Omental fat pad (tissue), 4 donors: Measurements from ENCODE around the gene NUDT8. TPM values are rescaled to one million over a fixed set of nuclear protein-coding genes. Genes with fewer than 3 reads are reported as not detected.
"Not testable (repeated sequence)": the region's sequence is repeated elsewhere in the genome, so short reads cannot be mapped to it uniquely, and the experiment has no call there.

Source experiments
- ATAC-seq: fragments of 150-250 bp; one replicate; pipeline ENCODE4 v1.9.1; 2016; ENCODE audit warnings: mild to moderate bottlenecking, moderate library complexity; ENCODE audit not compliant: low FRiP score
- DNase-seq: peaks from one replicate; pipeline ENCODE4 v3.0.0-alpha.2; 2019; ENCODE audit warnings: low spot score
- CTCF ChIP-seq, 3 donors: fragments of 450-650 bp; IDR thresholded peaks; one replicate each; pipeline ENCODE4 v1.5.1; 2016 to 2017; ENCODE audit warnings: antibody characterized with exemption in 3 of 3, mild to moderate bottlenecking in 3 of 3, moderate library complexity in 2 of 3
- total RNA-seq, 4 donors: library from RNA; depleted of rRNA; stranded (reverse); fragments of >200 nt; gene quantifications; one replicate each; pipeline ENCODE4 v1.1.0, GENCODE V29; 2016

The NUDT8 gene
- total RNA-seq, 4 donors from 2014 or later = 5.5 to 15.4 (median 9.7) TPM

- no peak for TF ChIP-seq CTCF (IDR thresholded peaks at IDR 0.05)
- no peak for ATAC-seq
- no peak for DNase-seq
Observed at GRCh38 chr11:67601098-67601497, 28.6 kb downstream of the NUDT8 start.

DNA sequence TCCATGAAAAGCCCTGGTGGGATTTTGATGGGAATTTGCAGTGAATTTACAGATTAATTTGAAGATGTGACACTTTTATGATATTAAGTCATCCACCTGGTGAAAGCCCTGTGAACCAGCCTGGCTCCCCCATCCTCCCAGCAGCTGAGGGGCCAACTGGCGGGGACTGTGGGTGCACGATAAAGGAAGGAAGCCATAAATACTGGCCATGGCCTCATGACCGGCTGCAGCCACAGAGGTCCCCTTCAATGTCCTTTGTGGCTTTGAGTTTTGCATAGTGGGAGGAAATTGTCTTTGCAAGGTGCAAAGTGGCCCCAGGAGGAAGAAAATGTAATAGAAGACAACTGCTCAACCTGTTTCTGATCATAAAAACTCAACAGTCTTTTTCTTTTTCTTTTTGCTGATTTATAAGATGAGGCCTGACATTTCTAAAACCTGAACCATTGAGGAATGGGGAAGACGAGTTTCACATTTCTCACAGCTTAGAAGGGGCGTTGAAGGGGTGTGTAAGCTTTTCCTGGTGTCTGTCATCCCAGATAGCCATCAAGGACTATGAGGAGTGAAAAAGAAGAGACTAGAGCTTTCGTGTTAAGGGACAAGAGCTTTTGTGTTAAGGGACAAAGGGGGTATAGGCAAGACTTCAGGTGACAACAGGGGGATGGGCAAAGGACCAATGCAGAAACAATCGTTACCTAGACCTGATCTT is 29.3 kb downstream of the NUDT8 start:
- ATAC-seq (no peak), DNase-seq (no peak)
- TF ChIP-seq CTCF (IDR thresholded peaks at IDR 0.05) = no peak

DNA sequence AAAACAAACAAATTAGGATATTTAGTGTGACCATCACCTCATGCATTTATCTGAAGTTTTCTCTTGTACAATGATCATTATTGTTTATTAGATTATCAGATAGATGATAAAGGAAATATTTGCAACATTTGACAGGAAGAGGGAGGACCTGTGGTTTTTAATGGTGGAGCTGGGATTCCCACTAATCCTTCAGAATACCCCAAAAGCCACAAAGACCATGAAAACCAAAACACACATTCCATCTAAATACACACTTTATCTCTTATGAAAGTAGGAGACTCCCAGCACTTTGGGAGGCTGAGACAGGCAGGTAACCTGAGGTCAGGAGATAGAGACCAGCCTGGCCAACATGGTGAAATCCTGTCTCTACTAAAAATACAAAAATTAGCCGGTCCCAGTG is 30.6 kb downstream of the NUDT8 start:
- no peak for TF ChIP-seq CTCF (IDR thresholded peaks at IDR 0.05)
- no peak for DNase-seq
- no peak for ATAC-seq

DNA sequence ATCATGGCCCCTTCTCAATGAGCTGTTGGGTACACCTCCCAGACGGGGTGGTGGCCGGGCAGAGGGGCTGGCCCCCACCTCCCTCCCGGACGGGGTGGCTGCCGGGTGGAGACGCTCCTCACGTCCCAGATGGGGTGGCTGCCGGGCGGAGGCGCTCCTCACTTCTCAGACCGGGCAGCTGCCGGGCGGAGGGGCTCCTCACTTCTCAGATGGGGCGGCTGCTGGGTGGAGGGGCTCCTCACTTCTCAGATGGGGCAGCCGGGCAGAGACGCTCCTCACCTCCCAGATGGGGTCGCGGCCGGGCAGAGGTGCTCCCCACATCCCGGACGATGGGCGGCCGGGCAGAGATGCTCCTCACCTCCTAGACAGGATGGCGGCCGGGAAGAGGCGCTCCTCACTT is 31.8 kb downstream of the NUDT8 start:
- not testable (repeated sequence) for DNase-seq, ATAC-seq

DNA sequence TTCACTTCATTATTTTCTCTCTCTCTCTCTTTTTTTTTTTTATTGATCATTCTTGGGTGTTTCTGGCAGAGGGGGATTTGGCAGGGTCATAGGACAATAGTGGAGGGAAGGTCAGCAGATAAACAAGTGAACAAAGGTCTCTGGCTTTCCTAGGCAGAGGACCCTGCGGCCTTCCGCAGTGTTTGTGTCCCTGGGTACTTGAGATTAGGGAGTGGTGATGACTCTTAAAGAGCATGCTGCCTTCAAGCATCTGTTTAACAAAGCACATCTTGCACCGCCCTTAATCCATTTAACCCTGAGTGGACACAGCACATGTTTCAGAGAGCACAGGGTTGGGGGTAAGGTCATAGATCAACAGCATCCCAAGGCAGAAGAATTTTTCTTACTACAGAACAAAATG is 32.3 kb downstream of the NUDT8 start:
- not testable (repeated sequence) for DNase-seq, ATAC-seq

- DNase-seq = no peak
- TF ChIP-seq CTCF (IDR thresholded peaks at IDR 0.05) = no peak
Observed at GRCh38 chr11:67596753-67597300, 32.9 kb downstream of the NUDT8 start.

DNA sequence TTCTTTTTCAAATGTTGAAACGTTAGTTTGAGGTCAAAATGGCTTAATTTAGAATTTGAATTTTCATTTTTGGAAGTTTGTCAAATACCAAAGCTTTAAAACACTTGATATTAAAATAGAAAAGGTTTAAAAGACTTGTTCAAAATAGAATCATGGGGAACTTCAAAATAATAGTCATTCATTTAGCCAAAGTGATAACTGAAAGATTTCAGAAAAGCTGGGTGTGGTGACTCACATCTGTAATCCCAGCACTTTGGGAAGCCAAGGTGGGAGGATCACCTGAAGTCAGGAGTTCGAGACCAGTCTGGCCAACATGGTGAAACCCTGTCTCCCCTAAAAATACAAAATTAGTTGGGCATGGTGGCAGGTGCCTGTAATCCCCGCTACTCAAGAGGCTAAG is 35.3 kb downstream of the NUDT8 start:
- no peak for ATAC-seq
- no peak for TF ChIP-seq CTCF (IDR thresholded peaks at IDR 0.05)
- DNase-seq = no peak

More at GRCh38 chr11:67596753-67597300, 32.9 kb downstream of the NUDT8 start:
- no peak for ATAC-seq

DNA sequence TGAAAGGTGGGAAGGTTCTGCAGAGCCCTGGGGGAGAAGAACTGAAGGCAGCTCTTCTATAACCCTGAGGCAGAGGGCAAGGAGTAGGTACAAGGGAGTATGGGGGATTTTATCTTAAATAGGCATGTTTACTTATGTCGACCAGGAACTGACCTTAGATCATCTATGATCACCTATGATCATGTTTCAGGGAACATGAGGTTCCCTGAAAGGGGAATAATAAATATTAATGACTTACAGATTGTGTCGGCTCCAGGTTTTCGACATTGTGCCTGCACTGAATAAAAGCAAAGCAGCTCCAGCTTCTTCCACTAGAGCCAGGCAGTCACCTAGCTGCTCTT is 36.2 kb downstream of the NUDT8 start:
- ATAC-seq (no peak), DNase-seq (no peak)
- no peak for TF ChIP-seq CTCF (IDR thresholded peaks at IDR 0.05)
